CD4-positive, alpha-beta T cell treated with Interleukin-6 at 100 ng/mL for 8 hours (primary cell): ENCODE results near the gene MARCHF5.
"Not testable (repeated sequence)": the region's sequence is repeated elsewhere in the genome, so short reads cannot be mapped to it uniquely, and the experiment has no call there.

Experiments used
- DNase-seq: peaks from one replicate; pipeline ENCODE4 v3.0.0-alpha.2; 2020; ENCODE audit warnings: mixed read lengths, low spot score

MARCHF5 gene

GRCh38 chr10:92305133-92306072 lies 14.4 kb downstream of the MARCHF5 start:
- no peak for DNase-seq

- no peak for DNase-seq
Observed at GRCh38 chr10:92309272-92309671, 18.3 kb downstream of the MARCHF5 start.

- DNase-seq, result no peak
Observed at GRCh38 chr10:92313750-92314149, 22.8 kb downstream of the MARCHF5 start.

- DNase-seq, result no peak
Observed at GRCh38 chr10:92316610-92317009, 25.6 kb downstream of the MARCHF5 start.

GRCh38 chr10:92323079-92323478 lies 32.1 kb downstream of the MARCHF5 start:
- DNase-seq, result no peak

- no peak for DNase-seq
Observed at GRCh38 chr10:92327445-92328433, 36.8 kb downstream of the MARCHF5 start.

GRCh38 chr10:92328993-92329392 lies 38.0 kb downstream of the MARCHF5 start:
- no peak for DNase-seq

GRCh38 chr10:92329927-92330326 lies 39.0 kb downstream of the MARCHF5 start:
- not testable (repeated sequence) for DNase-seq

GRCh38 chr10:92342796-92343195 lies 51.8 kb downstream of the MARCHF5 start:
- DNase-seq, result no peak

- not testable (repeated sequence) for DNase-seq
Observed at GRCh38 chr10:92345575-92345974, 54.6 kb downstream of the MARCHF5 start.

GRCh38 chr10:92347035-92347676 lies 56.2 kb downstream of the MARCHF5 start:
- DNase-seq, result not testable (repeated sequence)

GRCh38 chr10:92350411-92350810 lies 59.4 kb downstream of the MARCHF5 start:
- no peak for DNase-seq

- no peak for DNase-seq
Observed at GRCh38 chr10:92354587-92354986, 63.6 kb downstream of the MARCHF5 start.

- DNase-seq, result no peak
Observed at GRCh38 chr10:92356041-92356440, 65.1 kb downstream of the MARCHF5 start.

- DNase-seq, result no peak
Observed at GRCh38 chr10:92363498-92363897, 72.5 kb downstream of the MARCHF5 start.

GRCh38 chr10:92366412-92367021 lies 75.5 kb downstream of the MARCHF5 start:
- DNase-seq, result no peak

GRCh38 chr10:92377962-92378361 lies 87.0 kb downstream of the MARCHF5 start:
- DNase-seq, result no peak

GRCh38 chr10:92381543-92381954 lies 90.6 kb downstream of the MARCHF5 start:
- DNase-seq, result no peak

GRCh38 chr10:92382631-92383030 lies 91.7 kb downstream of the MARCHF5 start:
- no peak for DNase-seq

GRCh38 chr10:92384741-92385140 lies 93.8 kb downstream of the MARCHF5 start:
- DNase-seq, result no peak

GRCh38 chr10:92385831-92386230 lies 94.9 kb downstream of the MARCHF5 start:
- DNase-seq, result no peak
